Esophagus squamous epithelium (tissue), 4 donors: ENCODE data around the gene PTPN9.

ENCODE experiments used
- CTCF ChIP-seq, 6 experiments: fragments of 450-650 bp in 4 of 6; fragments of 200-600 bp in 2 of 6; sonication (generic) in 2 of 6; IDR thresholded peaks; one replicate each; pipeline ENCODE4 v1.5.1; 2016 to 2019; ENCODE audit warnings: antibody characterized with exemption in 6 of 6, mild to moderate bottlenecking in 4 of 6, moderate library complexity in 4 of 6
- POLR2A ChIP-seq, 4 donors: fragments of 450-650 bp; IDR thresholded peaks; one replicate each; pipeline ENCODE4 v1.6.1; 2017; ENCODE audit warnings: antibody characterized with exemption in 4 of 4, mild to moderate bottlenecking in 4 of 4, moderate library complexity in 3 of 4

DNA sequence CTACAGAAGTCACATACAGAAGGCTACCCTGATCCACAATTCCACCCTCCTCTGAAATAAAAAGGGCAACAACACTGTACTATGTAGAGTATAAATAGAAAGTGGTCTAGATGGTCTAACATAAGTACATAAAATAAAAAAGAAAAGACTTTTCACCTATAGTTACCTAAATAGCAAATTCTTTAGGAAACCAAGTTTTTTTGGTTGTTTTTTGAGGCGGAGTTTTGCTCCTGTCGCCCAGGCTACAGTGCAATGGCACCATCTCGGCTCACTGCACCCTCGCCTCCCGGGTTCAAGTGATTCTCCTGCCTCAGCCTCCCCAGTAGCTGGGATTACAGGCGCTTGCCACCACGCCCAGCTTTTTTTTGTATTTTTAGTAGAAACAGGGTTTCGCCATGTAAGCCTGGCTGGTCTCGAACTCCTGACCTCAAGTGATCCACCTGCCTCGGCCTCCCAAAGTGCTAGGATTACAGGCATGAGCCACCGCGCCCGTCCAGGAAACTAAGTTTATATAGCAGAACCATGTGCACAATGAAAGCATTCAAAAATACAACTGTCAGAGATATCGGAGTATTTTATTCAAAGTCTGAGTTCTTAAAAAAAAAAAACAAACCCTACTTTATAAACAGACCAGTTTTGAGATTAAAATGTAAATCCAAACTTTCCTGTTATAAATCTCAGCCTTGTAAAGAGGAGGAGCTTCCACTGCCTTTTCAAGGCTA, 129.4 kb downstream of the PTPN9 start:
- TF ChIP-seq CTCF (IDR thresholded peaks at IDR 0.05) (no peak), POLR2A (IDR thresholded peaks at IDR 0.05) (no peak)
